Gastrocnemius medialis (tissue), 4 donors: ENCODE data around the gene PRDX5. TPM values are rescaled to one million over a fixed set of nuclear protein-coding genes. Genes with fewer than 3 reads are reported as not detected.

Source experiments
- ATAC-seq, 2 donors: fragments of 150-250 bp; one replicate each; pipeline ENCODE4 v1.9.1; 2016
- DNase-seq, 2 donors: peaks; one replicate each; pipeline ENCODE4 v3.0.0-alpha.2; 2019
- H3K27ac ChIP-seq, 4 donors: fragments of 200-600 bp; sonication (generic); 1 replicate in 1 of 4; 2 replicates in 3 of 4; pipeline ENCODE4 v1.5.1; 2016 to 2018; ENCODE audit warnings: mild to moderate bottlenecking in 2 of 4, moderate library complexity in 1 of 4
- H3K27me3 ChIP-seq, 3 donors: fragments of 200-600 bp; sonication (generic) in 2 of 3; 1 replicate in 1 of 3; 2 replicates in 2 of 3; pipeline versions ENCODE4 v1.5.1 to v1.6.0; 2016 to 2019; ENCODE audit warnings: mild to moderate bottlenecking in 1 of 3, moderate library complexity in 1 of 3
- H3K36me3 ChIP-seq, 2 donors: fragments of 200-600 bp; sonication (generic) in 1 of 2; one replicate each; pipeline ENCODE4 v1.5.1; 2017 to 2018
- H3K4me1 ChIP-seq, 2 donors: fragments of 200-600 bp; sonication (generic) in 1 of 2; one replicate each; pipeline ENCODE4 v1.5.1; 2016 to 2017; ENCODE audit warnings: mild to moderate bottlenecking in 2 of 2
- H3K4me3 ChIP-seq, 4 donors: fragments of 200-600 bp; sonication (generic) in 3 of 4; 1 replicate in 1 of 4; 2 replicates in 3 of 4; pipeline ENCODE4 v1.5.1; 2016 to 2019; ENCODE audit warnings: mild to moderate bottlenecking in 2 of 4
- H3K9me3 ChIP-seq, 3 donors: fragments of 200-600 bp; sonication (generic) in 2 of 3; 1 replicate in 1 of 3; 2 replicates in 2 of 3; pipeline ENCODE4 v1.5.1; 2016 to 2019
- CTCF ChIP-seq, 5 experiments: fragments of 450-650 bp in 3 of 5; fragments of 200-600 bp in 2 of 5; sonication (generic) in 2 of 5; IDR thresholded peaks in 4 of 5; conservative IDR thresholded peaks in 1 of 5; 1 replicate in 4 of 5; 2 replicates in 1 of 5; pipeline ENCODE4 v1.5.1; 2016 to 2019; ENCODE audit warnings: antibody characterized with exemption in 5 of 5, mild to moderate bottlenecking in 3 of 5, moderate library complexity in 3 of 5
- POLR2A ChIP-seq, 2 donors: fragments of 450-650 bp; IDR thresholded peaks; one replicate each; pipeline ENCODE4 v1.6.1; 2017; ENCODE audit warnings: antibody characterized with exemption in 2 of 2, mild to moderate bottlenecking in 2 of 2, moderate library complexity in 2 of 2
- in situ Hi-C, 4 donors: fragments of 200-750 bp; cut with MboI; loops; one replicate each; pipeline versions ENCODE4 v1.15.0 to v1.8.0; 2017; ENCODE audit warnings: low sequenced_read_pairs in 4 of 4
- intact Hi-C: fragments of 100-400 bp; cut with DNase I; formaldehyde crosslinking; loops from one replicate; pipeline ENCODE4 v1.15.1; 2023; ENCODE audit warnings: low total_unique reads
- total RNA-seq, 4 donors: library from RNA; depleted of rRNA; stranded (reverse); fragments of >200 nt; gene quantifications; one replicate each; pipeline versions ENCODE4 v1.1.0 to v1.2.3, GENCODE V29; 2016

PRDX5 gene
- total RNA-seq, 4 donors from 2014 or later, result 170 to 257 (median 219) TPM

- H3K27ac ChIP-seq, result no peak overlapping the region
- ATAC-seq (no peak), DNase-seq (no peak)
- H3K4me3 ChIP-seq, result no peak overlapping the region
- in situ Hi-C loops, result no loop called here
- intact Hi-C loops, result no loop called here
- H3K4me1 ChIP-seq, result no peaks in the 10 kb centered on the region
- no peaks in the 10 kb centered on the region for H3K27me3 ChIP-seq
- TF ChIP-seq POLR2A (IDR thresholded peaks at IDR 0.05), result no peak
- H3K9me3 ChIP-seq, result no peaks in the 10 kb centered on the region
- no peaks in the 10 kb centered on the region for H3K36me3 ChIP-seq
Measured at GRCh38 chr11:64347193-64347867, 29.4 kb downstream of the PRDX5 start.

- H3K9me3 ChIP-seq, result no peaks in the 10 kb centered on the region
- intact Hi-C loops (no loop called here), in situ Hi-C loops (no loop called here)
- DNase-seq (no peak), ATAC-seq (no peak)
- no peak overlapping the region for H3K4me3 ChIP-seq
- no peaks in the 10 kb centered on the region for H3K4me1 ChIP-seq
- H3K36me3 ChIP-seq, result no peaks in the 10 kb centered on the region
- H3K27ac ChIP-seq, result no peak overlapping the region
- H3K27me3 ChIP-seq, result peaks cover 0 to 7% (median 5%) of the 10 kb centered on the region in 3 donors
- TF ChIP-seq POLR2A (IDR thresholded peaks at IDR 0.05), result no peak
- TF ChIP-seq CTCF (IDR thresholded peaks at IDR 0.05 in 4 of 5, conservative IDR thresholded peaks at IDR 0.05 in 1 of 5), result no peak
Measured at GRCh38 chr11:64348383-64349024, 30.6 kb downstream of the PRDX5 start.

- Histone ChIP-seq H3K4me1 (no peaks in the 10 kb centered on the region), H3K27ac (no peak overlapping the region), H3K4me3 (no peak overlapping the region), H3K36me3 (no peaks in the 10 kb centered on the region), H3K9me3 (no peaks in the 10 kb centered on the region), H3K27me3 (peaks cover 0 to 7% (median 5%) of the 10 kb centered on the region in 3 donors)
- intact Hi-C loops, result no loop called here
- ATAC-seq (no peak), DNase-seq (no peak)
- TF ChIP-seq CTCF (IDR thresholded peaks at IDR 0.05 in 4 of 5, conservative IDR thresholded peaks at IDR 0.05 in 1 of 5), result no peak
- in situ Hi-C loops, result no loop called here
Measured at GRCh38 chr11:64349025-64349387, 31.1 kb downstream of the PRDX5 start.

- no peaks in the 10 kb centered on the region for H3K9me3 ChIP-seq
- no peaks in the 10 kb centered on the region for H3K36me3 ChIP-seq
- ATAC-seq, result no peak
- H3K4me3 ChIP-seq, result no peak overlapping the region
- peaks cover 0 to 7% (median 5%) of the 10 kb centered on the region in 3 donors for H3K27me3 ChIP-seq
- H3K4me1 ChIP-seq, result no peaks in the 10 kb centered on the region
- in situ Hi-C loops, result no loop called here
- H3K27ac ChIP-seq, result no peak overlapping the region
- DNase-seq, result no peak
- intact Hi-C loops, result no loop called here
- TF ChIP-seq POLR2A (IDR thresholded peaks at IDR 0.05), result no peak
- no peak for TF ChIP-seq CTCF (IDR thresholded peaks at IDR 0.05 in 4 of 5, conservative IDR thresholded peaks at IDR 0.05 in 1 of 5)
Measured at GRCh38 chr11:64349404-64349803, 31.5 kb downstream of the PRDX5 start.

- Histone ChIP-seq H3K9me3 (no peaks in the 10 kb centered on the region), H3K27me3 (peaks cover 0 to 7% (median 5%) of the 10 kb centered on the region in 3 donors), H3K27ac (no peak overlapping the region), H3K4me3 (no peak overlapping the region), H3K4me1 (peaks cover 0 to 7% of the 10 kb centered on the region in 2 donors), H3K36me3 (no peaks in the 10 kb centered on the region)
- ATAC-seq (no peak), DNase-seq (no peak)
- in situ Hi-C loops, result no loop called here
- intact Hi-C loops, result no loop called here
- TF ChIP-seq CTCF (IDR thresholded peaks at IDR 0.05 in 4 of 5, conservative IDR thresholded peaks at IDR 0.05 in 1 of 5) (no peak), POLR2A (IDR thresholded peaks at IDR 0.05) (no peak)
Measured at GRCh38 chr11:64351136-64351631, 33.3 kb downstream of the PRDX5 start.
